NCI-H2171 treated with DMSO at 0.1 percent for 48 hours (cell line): Measurements from ENCODE around the gene PPIL4.
"Not testable (repeated sequence)": the region's sequence is repeated elsewhere in the genome, so short reads cannot be mapped to it uniquely, and the experiment has no call there.

Source experiments
- DNase-seq: peaks from one replicate; lab custom pipeline; 2025; lab: John Stamatoyannopoulos, UW

Gene PPIL4

DNA sequence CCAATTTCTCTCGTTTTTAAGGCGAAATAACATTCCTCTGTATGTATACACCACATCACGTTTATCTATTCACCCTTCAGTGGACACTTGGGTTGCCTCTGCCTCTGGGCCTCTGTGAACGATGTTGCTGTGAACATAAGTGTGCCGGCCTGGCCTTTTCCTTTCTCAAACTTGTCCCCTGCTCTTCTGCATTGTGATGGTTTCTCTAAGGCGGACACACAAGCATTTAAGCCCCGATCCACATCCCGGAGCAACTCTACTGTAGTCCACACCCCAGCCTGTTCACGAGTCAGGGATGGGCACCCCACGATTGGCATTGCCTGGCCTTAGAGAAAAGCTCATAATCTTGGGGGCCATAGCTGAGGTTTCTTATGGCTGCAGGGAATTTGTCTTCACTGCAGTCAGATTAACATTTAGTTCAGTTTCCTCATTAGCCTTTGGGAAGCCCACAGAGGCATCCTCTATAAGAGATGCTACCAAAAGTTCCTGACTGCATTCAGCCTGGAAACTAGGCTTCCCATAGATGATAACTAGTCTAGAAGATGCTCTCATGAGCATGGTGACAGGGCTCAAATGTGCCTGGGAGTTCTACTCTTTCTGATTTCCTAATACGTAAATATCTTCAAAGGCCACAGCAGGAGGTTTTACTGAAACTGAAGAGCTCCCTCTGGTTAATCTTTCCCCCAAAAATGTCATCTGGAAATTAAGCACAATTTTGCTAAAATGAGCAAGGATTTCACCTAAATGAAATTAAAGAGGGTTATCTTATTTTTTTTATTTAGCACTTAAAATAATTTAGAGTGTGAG, 61.8 kb downstream of the PPIL4 start:
- no peak for DNase-seq

DNA sequence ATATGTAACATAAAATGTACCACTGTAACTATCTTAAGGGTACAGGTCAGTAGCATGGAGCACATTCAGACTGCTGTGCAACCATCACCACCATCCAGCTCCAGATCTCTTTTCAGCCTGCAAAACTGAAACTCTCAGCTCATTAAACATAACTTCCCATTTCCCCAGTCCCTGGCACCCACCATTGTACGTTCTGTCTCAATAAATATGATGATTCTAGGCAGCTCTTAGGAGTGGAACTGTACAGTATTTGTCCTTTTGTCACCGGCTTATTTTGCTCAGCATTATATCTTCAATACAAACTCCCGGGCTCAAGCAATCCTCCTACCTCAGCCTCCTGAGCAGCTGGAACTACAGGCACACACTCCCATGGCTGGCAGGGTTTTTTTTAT, 62.5 kb downstream of the PPIL4 start:
- no peak for DNase-seq

DNA sequence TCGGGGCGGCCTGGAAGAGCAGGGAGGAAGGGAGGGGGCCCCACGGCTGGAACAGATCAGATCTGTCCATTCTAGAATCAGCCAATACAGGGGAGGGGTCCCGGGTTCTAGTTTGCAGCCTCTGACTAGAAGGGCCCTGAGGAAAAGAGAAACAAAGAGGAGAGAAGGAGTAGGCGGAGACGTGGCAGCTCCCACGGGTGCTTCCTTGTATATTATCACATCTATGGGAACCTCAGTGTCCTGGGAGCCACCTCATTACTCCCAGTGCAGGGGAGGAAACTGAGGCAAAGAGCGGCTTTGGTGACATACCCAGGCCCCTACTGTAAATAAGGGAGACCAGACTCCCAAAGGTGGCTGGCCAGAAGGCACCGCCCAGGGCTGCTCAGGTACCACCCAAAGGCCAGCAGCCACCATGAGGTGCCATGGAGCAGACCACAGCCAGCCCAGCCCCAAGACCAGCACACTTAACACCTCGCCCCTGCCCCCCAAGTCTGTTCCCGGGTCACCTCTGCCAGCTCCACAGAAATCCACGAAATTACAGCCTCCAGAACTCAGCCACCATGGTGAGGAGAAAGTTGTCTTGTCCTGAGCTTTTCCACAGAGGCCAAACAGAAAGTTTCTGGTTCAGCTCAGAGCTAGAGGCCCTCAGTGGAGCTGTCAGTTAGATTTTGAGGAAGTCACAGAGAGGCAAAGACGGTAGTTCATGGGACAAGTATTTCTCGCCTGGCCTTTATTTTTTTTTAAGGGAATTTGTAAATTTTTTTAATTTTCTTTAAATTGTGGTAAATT, 63.1 kb downstream of the PPIL4 start:
- DNase-seq = no peak

DNA sequence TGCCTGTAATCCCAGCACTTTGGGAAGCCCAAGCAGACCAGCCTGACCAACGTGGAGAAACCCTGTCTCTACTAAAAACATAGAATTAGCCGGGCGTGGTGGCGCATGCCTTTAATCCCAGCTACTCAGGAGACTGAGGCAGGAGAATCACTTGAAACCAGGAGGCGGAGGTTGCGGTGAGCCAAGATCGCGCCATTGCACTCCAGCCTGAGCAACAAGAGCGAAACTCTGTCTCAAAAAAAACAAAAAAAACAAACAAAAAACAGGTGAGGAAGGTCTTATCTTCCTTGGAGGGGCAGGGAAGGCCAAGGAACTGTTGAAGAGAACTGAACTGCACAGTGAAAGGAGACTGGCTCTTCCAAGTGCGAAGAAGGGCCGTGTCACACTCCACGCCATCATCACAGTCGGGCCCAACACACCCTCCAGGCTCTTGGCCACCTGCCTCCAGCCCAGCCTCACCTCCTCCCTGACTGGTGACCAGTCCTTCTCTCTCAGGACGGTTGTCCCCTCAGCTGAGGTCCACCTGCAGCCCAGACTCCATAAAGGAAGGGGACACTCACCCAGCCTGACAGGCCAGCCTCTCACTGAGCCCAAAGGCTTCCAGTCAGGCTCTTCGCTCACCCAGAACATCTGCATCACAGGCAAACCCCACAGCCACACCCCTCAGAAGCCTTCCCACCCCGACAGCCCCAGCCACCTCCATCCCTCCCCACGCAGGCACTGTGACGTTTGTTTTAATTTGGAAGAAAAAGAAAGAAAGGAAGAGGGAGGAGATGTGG, 65.2 kb downstream of the PPIL4 start:
- no peak for DNase-seq

DNA sequence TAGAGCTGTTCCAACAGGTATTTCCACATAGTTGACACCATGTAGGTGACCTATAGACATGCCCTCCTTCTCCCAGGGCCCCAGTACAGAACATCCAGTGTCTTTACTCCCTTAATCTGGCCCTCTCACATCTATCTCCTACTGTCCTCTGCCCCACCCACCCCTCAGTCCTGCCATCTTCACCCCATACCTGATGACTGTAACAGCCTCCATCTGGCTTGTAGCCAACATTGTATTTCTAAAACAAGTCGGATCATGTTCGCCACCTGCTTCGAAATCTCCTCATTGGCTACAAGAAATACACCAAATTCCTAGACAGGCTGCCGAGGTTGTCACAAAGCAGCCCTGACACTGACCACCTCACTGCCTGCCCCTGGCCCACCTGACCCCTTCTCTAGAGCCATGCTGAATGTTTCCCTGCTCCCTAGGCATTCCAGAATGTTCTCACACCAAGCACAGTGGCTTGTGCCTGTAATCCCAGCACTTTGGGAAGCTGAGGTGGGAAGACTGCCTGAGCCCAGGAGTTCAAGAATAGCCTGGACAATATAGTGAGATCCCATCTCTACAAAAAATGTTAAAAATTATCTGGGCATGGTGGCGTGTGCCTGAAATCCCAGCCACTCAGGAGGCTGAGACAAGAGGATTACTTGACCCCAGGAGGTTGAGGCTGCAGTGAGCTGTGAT, 67.1 kb downstream of the PPIL4 start:
- peak; percentile 71 for DNase-seq

DNA sequence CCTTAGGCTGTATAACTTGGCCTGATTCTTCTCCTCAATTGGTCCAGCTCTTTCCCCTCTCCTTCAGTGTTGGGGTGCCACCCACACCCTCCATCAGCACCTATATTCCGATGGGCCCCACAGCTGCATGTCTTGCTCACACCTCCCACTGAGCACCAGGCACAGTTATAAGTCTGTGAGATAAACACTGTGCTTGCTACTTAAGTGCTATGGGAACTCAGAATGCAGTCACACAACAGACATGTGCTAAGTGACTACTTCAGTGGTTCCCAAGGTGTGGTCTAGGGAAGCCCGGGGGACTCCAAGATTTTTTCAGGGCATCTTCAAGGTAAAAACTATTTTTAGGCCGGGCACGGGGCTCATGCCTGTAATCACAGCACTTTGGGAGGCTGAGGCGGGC, 68.3 kb downstream of the PPIL4 start:
- no peak for DNase-seq

DNA sequence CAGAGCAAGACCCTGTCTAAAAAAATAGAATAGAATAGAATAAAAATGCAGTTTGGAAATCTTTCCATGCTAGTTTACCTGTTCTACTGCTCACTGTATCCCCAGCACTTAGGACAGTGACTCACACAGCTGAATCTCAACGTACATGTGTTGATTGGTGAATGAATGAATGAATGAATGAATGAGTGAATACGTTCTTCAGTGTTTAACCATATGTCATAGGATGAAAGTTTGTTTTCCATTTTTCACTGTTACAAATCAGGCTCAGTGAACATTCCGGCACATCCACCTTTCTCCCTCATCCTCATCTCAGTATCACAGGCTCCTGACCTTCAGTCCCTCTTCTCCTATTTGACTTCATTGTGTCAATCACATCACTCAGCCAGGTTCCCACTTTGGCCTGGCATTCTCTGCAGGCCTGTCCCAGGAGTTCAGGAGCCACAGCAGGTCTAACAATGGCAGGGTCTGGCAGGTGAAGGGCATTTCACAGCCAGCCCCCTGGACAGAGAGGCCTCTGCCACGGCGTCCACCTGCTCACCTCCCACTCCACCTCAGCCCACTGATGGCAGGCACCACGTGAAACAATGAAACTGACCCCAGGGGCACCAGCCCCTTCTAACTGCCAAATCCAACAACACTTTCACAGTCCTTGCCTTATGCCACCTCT, 68.9 kb downstream of the PPIL4 start:
- DNase-seq = no peak

DNA sequence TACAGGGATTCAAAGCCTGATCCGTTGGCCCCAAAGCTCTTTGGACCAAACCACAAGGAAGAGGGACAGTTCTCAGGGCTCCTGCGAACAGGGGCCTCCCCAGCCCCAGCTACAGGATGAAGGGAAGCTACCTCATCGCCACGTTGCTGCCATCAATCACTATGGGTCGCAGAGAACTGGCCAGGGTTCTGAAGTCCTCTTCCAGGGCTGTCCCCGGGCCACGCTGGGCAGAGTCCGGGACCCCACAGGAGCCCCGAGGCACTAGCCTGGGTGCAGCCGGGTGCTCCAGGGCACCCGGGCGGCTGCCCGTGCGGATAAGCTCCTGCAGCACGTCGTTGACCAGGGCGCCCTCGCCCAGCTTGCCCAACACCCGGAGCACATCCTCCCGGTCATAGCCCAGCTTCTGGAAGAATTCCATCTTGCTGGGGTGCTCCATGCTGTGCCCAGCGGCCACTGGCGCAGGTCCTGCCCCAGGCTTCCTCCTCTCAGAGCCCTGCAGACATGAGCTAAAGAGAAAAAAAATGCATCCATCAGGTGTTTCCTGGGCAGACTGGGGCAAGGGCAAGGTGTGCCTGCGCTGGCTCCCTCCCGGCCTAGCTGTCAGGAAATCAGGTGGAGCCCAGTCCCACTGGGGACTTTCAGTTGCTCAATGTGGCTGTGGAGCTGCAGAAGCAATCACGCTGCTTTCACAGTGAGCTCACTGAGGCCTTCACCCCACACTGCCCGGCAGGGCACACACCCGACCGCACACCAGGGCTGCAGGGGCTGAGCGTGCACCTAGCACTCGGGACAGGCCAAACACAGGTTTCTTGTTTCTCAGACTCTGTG, 71.5 kb downstream of the PPIL4 start:
- no peak for DNase-seq

DNA sequence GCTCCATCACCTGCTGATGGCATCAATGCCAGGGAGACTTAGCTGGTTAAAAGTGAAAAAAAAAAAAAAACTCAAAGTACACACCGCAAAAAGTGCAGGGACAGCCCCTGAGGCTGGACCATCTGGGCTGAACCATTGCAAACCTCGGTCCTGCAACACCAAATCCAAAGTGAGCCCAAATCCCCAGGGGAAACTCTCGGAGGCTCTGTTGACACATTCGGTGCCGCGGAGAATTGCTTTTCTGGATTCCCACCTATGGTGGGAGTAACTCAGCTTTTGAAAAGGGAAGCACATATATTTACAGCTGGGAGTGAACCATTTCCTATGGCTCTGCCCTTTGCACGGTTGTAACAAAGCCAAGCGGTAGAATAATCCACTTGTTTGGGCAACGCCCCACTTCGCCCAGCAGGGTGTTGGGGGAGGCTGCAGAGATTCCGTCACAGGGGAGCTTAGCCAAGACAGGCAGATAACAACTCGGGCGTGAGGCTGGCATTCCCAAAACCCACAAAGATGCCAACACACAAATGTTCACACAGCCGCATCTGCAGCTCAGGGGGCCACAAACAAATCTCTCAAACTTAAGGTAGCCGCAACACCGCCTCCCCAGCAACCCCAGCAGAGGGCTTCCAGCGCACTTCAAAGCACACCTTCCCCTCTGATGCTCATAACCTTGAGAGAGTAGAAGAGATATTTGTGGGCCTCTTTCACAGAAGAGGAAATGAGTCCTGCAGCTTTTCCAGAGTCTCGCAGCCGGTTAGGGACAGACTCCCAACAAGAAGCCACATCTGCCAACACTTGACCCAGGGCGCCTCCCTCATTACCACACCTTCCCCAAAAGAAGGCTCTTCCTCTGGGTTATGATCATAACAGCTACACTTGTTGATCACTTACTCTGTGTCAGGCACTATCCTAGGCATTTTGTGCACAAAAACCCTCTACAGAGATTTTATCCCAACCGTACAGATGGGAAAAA, 72.5 kb downstream of the PPIL4 start:
- DNase-seq = peak; percentile 64

DNA sequence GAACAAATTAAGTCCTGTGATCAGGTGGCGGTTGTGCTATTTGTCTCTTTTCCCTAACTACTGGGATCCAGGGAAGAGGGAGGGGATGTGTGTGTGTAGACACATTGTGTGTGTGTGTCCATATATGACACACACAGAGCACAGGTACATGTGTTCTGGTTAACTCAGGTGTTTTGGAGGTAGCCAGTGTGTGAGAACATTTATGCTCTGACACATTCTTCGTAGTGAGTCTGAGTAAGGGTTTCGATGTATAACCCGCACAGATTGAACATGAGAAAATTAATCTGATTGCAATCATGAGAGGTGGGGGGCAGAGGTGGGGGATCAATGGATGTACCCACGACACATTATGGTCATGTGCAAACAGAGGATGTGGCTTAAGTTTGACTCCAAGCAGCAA, 73.6 kb downstream of the PPIL4 start:
- DNase-seq = no peak

DNA sequence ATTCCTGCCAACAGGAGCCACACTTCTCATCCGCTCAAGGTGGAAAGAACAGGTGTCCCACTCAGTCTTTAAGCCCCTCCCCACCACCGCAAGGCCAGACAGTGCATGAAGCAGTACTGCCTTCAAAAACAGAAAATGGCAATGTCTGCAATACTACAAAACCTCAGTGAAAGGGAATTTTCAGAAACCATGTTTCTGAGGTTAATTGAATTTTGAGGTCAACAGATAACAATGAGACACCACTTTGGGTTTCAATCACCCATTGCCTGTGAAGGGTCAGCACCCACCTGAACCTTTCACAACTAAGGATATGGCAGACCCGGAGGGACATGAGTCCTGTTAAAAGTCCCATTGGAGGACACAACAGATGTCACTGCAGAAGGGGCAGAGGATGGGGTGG, 74.0 kb downstream of the PPIL4 start:
- DNase-seq = no peak

DNA sequence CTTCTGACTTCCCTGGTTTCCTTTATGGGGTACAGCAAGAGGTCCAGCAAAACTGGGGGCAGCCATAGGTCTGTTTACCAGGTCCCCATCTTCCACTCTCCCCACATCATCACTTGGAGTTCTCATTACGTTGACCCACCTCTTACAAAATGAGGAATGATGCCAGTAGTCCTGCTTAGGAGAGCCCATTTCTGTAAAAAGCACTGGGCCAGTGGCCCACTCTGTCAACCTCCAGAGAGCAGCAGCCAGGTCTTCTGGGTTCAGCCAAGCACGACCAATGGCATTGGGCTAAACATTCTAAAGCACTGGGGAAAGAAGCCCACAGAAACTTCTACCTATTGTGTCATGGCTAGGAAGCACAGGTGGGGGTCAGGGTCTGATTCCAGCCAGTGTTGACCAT, 74.9 kb downstream of the PPIL4 start:
- no peak for DNase-seq

DNA sequence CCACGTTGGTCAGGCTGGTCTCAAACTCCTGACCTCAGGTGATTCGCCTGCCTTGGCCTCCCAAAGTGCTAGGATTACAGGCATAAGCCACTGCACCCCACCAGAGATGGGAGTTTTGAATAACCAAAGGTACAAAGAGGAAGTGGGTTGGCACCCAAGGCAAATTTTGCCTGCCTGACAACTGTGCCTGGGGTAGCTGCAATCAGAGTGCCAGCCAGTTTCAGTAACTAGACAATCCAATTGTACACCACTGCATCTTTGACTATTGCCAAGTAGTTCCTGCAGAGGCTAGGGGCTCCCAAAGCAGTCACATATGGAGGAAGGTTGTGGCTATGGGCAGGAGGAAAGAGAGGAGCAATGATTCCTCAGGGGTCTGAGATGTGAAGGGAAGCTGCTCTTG, 77.7 kb downstream of the PPIL4 start:
- DNase-seq = no peak

DNA sequence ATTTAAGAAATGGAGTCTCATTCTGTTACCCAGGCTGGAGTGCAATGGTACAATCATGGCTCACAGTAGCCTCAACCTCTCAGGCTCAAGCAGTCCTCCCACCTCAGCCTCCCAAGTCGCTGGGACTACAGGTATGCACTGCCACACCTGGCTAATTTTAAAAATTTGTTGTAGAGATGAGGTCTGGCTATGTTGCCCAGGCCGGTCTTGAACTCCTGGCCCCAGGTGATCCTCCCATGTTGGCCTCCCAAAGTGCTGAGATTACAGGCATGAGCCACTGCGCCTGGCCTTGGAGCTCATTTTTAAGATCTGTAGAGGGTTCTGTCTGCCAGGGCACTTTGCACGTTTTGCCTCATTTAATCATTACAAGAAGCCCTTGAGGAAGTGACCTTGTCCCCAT, 78.6 kb downstream of the PPIL4 start:
- DNase-seq = no peak

DNA sequence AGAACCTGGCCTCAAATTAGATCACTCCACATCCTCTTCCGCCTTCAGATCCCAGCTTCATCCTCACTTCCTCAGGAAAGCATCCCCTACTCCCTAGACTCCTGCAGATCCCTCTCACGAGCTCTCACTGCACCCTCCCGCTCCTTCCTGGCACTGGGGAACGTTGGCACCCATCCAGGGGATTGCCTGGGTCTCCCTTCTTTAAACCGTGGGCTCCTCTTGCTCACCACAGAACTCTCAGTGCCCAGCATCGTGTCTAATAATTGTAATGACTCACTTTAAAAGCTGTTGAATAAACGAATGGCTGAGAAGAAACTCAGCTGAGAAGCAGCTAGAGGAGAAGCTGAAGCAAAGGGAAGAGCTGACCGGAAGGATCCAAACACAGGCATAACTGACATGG, 81.4 kb downstream of the PPIL4 start:
- DNase-seq = no peak

DNA sequence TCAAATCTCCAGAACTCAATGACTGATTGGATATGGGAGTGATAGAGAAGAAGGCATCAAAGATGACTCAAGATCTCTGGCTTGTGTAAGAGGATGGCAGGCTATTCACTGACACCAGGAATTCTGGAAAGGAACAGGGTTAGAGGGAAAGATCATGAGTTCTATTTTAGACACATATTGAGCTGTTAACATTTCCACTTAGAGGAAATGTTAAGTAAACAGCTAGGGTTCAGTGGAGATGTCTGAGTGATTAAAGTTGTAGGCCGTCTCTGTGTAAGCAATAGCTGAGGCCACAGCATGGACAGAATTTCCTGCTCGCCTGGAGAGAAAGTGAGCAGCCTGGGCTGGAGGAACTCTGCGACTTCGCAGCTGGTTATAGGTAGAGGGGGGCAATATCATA, 82.1 kb downstream of the PPIL4 start:
- no peak for DNase-seq

DNA sequence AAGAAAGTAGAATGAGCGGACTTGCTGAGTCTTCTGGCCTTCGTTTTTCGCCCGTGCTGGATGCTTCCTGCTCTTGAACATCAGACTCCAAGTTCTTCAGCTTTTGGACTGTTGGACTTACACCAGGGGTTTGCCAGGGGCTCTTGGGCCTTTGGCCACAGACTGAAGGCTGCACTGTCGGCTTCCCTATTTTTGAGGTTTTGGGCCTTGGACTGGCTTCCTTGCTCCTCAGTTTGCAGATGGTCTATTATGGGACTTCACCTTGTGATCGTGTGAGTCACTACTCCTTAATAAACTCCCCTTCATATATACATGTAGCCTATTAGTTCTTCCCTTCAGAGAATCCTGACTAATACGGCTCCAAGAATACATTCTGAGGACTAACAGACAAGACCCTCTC, 83.1 kb downstream of the PPIL4 start:
- DNase-seq = not testable (repeated sequence)

DNA sequence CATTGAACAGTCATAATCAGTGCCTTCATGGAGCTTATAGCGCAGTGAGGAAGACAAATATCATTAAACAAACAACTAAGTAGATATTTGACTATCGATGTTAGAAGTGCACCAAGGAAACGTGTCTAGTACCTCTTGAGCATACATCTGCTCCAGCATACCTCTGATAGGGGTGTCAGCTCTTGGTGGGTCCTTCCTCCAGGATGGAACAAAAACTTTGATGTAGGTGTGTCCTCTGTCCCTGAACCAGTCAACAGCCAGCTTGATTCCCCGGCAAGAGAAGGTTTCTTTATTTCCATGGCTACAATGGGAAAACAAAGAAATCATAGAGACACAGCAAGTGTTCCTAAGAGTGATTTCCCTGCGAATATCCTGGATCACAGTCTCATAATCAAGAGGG, 84.2 kb downstream of the PPIL4 start:
- DNase-seq = no peak

DNA sequence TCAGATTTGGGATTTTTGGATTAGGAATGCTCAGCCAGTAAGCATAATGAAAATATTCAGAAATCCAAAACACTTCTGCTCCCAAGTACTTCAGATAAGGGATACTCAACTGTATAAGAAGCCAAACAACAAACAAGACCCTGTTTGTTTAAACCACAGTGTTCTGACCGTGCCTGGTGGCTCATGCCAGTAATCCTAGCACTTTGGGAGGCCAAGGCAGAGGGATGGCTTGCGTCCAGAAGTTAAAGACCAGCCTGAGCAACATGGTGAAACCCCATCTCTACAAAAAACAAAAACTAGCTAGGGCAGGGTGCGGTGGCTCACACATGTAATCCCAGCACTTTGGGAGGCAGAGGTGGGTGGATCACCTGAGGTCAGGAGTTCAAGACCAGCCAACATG, 85.6 kb downstream of the PPIL4 start:
- not testable (repeated sequence) for DNase-seq

DNA sequence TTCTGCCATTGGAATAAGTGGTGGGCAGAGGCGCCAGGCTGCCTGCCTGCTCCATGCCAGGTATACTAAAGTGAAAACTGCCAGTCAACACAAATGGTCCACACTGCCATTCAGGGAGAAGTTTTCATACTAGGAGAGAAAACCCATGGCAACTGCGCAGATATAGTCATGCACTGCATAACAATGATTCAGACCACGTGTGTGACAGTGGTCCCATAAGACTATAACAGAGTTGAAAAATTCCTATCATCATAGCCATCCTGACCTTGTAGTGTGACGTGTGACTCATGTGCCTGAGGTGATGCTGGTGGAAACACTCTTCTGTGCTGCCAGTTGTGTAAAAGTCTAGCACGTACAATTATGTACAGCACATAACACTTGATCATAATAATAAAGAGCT, 86.1 kb downstream of the PPIL4 start:
- no peak for DNase-seq
